ENCODE data around the gene WDR18. TPM values are rescaled to one million over a fixed set of nuclear protein-coding genes. Genes with fewer than 3 reads are reported as not detected.

The WDR18 gene
- total RNA-seq, 1 donor from 2014 or later, result 66.8 TPM

DNA sequence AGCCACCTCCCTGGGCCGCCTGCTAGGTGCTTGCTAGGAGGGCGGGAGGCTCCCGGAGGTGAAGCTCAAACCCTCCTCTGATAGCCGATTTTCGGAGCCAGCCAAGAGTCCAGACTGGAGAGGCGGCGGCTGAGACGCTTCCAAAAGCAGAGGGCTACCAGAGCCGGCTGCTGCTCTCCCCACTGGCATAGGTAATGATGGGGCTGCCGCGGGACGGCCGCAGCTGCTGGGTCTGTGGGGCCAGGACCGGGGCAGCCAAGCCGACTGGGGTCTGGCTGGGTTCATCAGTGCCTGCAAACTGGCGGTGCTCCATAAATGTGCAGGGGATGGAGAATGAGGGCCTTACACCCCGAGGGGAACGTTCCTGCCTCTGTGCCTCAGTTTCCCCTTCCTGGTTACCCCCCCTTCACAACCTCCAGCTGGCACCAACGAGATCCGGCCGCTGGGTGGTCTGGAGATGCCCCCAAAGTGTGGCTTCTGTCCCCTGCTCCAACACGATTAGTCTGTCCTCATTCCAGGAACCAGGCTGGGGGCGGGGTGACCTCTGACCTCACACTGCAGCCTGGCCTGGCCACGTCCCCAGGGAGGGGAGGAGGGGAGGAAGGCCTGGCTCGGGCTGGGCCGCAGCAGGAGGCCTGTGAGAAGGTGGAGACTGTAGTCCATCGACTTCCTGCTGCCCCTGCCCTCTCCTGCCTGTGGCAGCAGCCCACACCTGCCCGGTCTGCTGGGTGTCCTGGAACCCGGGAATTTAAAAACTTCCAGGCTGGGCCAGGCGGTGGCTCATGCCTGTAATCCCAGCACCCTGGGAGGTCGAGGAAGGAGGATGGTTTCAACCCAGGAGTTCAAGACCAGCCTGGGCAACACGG is 3.8 kb upstream of the WDR18 start:
- Histone ChIP-seq H3K9me3 (no peaks in the 10 kb centered on the region), H3K4me3 (no peak overlapping the region), H3K27me3 (no peaks in the 10 kb centered on the region), H3K36me3 (no peaks in the 10 kb centered on the region), H3K4me1 (peaks cover 28% of the 10 kb centered on the region), H3K27ac (no peak overlapping the region)
- TF ChIP-seq, protein P1, sequence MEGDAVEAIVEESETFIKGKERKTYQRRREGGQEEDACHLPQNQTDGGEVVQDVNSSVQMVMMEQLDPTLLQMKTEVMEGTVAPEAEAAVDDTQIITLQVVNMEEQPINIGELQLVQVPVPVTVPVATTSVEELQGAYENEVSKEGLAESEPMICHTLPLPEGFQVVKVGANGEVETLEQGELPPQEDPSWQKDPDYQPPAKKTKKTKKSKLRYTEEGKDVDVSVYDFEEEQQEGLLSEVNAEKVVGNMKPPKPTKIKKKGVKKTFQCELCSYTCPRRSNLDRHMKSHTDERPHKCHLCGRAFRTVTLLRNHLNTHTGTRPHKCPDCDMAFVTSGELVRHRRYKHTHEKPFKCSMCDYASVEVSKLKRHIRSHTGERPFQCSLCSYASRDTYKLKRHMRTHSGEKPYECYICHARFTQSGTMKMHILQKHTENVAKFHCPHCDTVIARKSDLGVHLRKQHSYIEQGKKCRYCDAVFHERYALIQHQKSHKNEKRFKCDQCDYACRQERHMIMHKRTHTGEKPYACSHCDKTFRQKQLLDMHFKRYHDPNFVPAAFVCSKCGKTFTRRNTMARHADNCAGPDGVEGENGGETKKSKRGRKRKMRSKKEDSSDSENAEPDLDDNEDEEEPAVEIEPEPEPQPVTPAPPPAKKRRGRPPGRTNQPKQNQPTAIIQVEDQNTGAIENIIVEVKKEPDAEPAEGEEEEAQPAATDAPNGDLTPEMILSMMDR (IDR thresholded peaks at IDR 0.05), result no peak
- TF ChIP-seq POLR2A (IDR thresholded peaks at IDR 0.05) (no peak), POLR2AphosphoS5 (IDR thresholded peaks at IDR 0.05; ENCODE audit: insufficient read depth in 1 of 2, low read depth in 1 of 2) (no peak)
- no peak for DNase-seq (ENCODE audit: extremely low spot score in 2 of 2)
- intact Hi-C loops (cut with DNase I), result loop anchor here (5.0 kb wide), 1 partner anchor 118 kb away; no protein-coding TSS in a partner anchor

DNA sequence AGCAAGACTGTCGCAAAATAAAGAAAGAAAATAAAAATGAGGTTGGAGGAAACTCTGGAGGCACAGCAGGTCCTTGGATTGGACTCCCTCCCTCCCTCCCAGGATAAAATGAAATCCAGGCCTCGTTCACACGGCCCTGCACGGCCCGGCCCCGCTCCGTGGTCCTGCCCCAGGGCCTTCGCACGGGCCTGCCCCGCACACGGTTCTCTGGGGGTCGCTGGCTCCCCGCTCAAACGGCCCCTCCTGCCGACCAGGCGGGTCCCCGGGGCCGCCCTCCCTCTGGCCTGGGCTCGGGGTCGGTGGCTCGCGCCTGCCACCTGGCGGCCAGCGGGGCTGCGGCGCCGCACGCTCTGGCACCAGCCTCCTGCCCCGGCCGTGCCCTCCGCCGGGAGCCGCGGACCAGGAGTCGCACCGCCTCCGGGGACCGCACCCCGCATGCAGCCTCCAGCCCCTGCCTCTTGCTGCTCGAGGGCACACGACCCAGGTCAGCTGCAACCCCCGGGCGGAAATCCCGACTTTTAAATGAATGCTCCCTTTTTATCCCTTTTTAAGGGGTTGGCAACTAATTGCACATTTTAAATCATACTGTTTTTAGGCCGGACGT is 1.5 kb upstream of the WDR18 start:
- Histone ChIP-seq H3K27ac (peak overlapping the region; percentile 86), H3K9me3 (no peaks in the 10 kb centered on the region), H3K4me1 (peaks cover 30% of the 10 kb centered on the region), H3K27me3 (no peaks in the 10 kb centered on the region), H3K4me3 (peak overlapping the region; percentile 15 to 33), H3K36me3 (peaks cover 0 to 14% of the 10 kb centered on the region in 2 donors)
- TF ChIP-seq POLR2A (IDR thresholded peaks at IDR 0.05) (no peak), POLR2AphosphoS5 (IDR thresholded peaks at IDR 0.05; ENCODE audit: insufficient read depth in 1 of 2, low read depth in 1 of 2) (peak in 1 of 2 donors; percentile 13)
- TF ChIP-seq, protein P1 (IDR thresholded peaks at IDR 0.05), result peak; percentile 87 to 98 (median 95)
- intact Hi-C loops (cut with DNase I), result loop anchor here (1.0 to 5.0 kb wide), 2 partner anchors 60 to 120 kb away; no protein-coding TSS in a partner anchor
- DNase-seq (ENCODE audit: extremely low spot score in 2 of 2), result no peak

DNA sequence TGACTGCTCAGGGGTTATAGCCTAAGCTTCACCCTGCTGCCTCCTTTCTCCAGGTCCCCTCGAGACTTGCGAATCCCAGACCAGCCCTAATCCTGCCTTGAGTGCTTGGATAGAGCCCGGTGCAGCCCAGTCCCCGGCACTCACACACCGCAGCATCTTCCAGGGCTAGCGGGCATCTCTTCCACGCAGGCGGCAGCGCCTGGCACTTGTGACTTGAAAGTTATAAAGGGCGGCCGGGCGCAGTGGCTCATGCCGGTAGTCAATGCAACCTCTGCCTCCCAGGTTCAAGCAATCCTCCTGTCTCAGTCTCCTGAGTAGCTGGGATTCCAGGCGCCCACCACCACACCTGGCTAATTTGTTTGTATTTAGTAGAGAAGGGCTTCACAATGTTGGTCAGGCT is 1.9 kb downstream of the WDR18 start:
- H3K36me3 ChIP-seq, result peaks cover 0 to 28% of the 10 kb centered on the region in 2 donors
- intact Hi-C loops (cut with DNase I), result loop anchor here (5.0 kb wide), 1 partner anchor 219 kb away; no protein-coding TSS in a partner anchor
- peaks cover 22% of the 10 kb centered on the region for H3K4me1 ChIP-seq
- H3K27ac ChIP-seq, result no peak overlapping the region
- H3K9me3 ChIP-seq, result no peaks in the 10 kb centered on the region
- DNase-seq (ENCODE audit: extremely low spot score in 2 of 2), result no peak
- H3K4me3 ChIP-seq, result no peak overlapping the region
- H3K27me3 ChIP-seq, result no peaks in the 10 kb centered on the region
- TF ChIP-seq, protein P1 (IDR thresholded peaks at IDR 0.05), result no peak
- TF ChIP-seq POLR2A (IDR thresholded peaks at IDR 0.05) (no peak), POLR2AphosphoS5 (IDR thresholded peaks at IDR 0.05; ENCODE audit: insufficient read depth in 1 of 2, low read depth in 1 of 2) (no peak)

DNA sequence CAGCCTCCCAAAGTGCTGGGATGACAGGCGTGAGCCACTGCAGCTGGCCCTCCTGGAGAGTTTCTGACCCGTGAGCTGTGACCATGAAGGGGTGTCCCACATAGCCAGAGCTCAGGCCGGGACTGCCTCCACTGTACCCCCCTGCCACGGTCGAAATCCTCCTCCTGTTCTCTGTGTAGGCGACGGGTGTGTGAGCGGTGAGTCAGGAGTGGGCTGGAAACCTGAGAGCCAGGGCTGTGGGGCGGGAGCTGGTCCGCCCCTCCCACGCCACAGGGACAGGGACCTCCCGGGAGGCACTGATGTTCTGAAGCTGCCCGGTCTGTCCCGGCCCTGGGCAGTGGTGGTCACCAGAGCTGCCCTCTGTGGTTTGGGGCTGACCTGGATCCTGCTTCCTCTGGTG is 3.9 kb downstream of the WDR18 start:
- peaks cover 0 to 36% of the 10 kb centered on the region in 2 donors for H3K36me3 ChIP-seq

More for the DNA sequence above, 3.9 kb downstream of the WDR18 start:
- H3K9me3 ChIP-seq, result no peaks in the 10 kb centered on the region
- no peak for DNase-seq (ENCODE audit: extremely low spot score in 2 of 2)
- intact Hi-C loops (cut with DNase I), result loop anchor here (5.0 kb wide), 1 partner anchor 221 kb away; no protein-coding TSS in a partner anchor
- TF ChIP-seq POLR2AphosphoS5 (IDR thresholded peaks at IDR 0.05; ENCODE audit: insufficient read depth in 1 of 2, low read depth in 1 of 2) (no peak), POLR2A (IDR thresholded peaks at IDR 0.05) (no peak)
- TF ChIP-seq, protein P1 (IDR thresholded peaks at IDR 0.05), result no peak
- H3K4me1 ChIP-seq, result peaks cover 19% of the 10 kb centered on the region
- H3K4me3 ChIP-seq, result no peak overlapping the region
- H3K27ac ChIP-seq, result no peak overlapping the region
- no peaks in the 10 kb centered on the region for H3K27me3 ChIP-seq

Data from vagina (tissue), 2 donors.